ENCODE data around the gene MSMO1.

MSMO1 gene

DNA sequence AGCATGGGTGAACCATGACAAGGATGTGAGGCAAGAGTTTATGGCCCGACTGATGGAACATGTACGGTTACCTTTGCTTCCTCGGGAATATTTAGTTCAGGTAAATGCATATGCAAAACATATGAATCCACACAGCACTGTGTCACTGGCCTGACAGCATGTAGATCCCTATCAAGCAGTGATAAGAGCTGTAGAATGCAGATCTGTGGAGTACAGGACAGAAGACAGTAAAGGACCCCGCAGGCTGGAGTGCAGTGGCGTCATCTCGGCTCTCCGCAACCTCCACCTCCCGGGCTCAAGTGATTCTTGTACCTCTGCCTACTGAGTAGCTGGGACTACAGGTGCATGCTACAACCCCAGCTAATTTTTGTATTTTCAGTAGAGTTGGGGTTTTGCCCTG lies 29.8 kb upstream of the MSMO1 start:
- peaks cover 7% of the 10 kb centered on the region for H3K4me1 ChIP-seq (ENCODE audit: control insufficient read depth, insufficient read depth, low read length)
- H3K4me3 ChIP-seq (ENCODE audit: low read depth, low read length), result no peak overlapping the region
- no peaks in the 10 kb centered on the region for H3K27me3 ChIP-seq (ENCODE audit: control insufficient read depth, insufficient read depth, low read length)
- H3K36me3 ChIP-seq (ENCODE audit: control insufficient read depth, insufficient read depth, low read length), result peaks cover 7% of the 10 kb centered on the region
- no peaks in the 10 kb centered on the region for H3K9me3 ChIP-seq (ENCODE audit: control insufficient read depth, insufficient read depth, low read depth, low read length)
- H3K9ac ChIP-seq (ENCODE audit: low read length), result no peak overlapping the region
- no peak overlapping the region for H3K27ac ChIP-seq (ENCODE audit: low read depth, low read length)

DNA sequence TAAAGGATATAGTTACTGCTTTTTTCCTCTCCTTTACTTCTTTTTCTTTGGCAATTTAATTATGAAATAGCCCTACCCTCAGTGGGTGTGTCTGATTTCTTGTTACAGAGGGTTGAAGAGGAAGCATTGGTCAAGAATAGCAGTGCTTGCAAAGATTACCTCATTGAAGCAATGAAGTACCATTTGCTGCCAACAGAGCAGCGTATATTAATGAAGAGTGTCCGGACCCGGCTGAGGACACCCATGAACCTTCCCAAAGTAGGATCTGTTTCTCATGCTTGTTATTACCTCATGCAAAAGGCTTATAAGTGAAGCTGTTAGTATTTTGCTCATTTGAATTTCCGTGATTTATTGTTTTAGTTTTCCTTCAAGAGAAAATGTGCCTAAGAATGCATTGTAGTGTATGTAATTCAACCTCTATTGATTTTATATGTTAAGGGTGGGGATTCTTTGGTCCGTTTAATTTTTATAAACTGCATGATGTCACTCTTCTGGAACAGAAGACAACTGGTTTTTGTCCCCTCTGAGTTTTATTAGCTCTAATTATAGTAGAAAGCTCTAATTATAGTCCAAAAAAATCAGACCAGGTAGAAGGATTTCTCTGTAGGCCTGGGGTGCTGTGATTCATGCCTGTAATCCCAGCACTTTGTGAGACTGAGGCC lies 27.9 kb upstream of the MSMO1 start:
- Histone ChIP-seq H3K27ac (ENCODE audit: low read depth, low read length) (no peak overlapping the region), H3K9ac (ENCODE audit: low read length) (no peak overlapping the region), H3K36me3 (ENCODE audit: control insufficient read depth, insufficient read depth, low read length) (peaks cover 7% of the 10 kb centered on the region), H3K4me1 (ENCODE audit: control insufficient read depth, insufficient read depth, low read length) (peaks cover 5% of the 10 kb centered on the region), H3K27me3 (ENCODE audit: control insufficient read depth, insufficient read depth, low read length) (no peaks in the 10 kb centered on the region), H3K9me3 (ENCODE audit: control insufficient read depth, insufficient read depth, low read depth, low read length) (no peaks in the 10 kb centered on the region), H3K4me3 (ENCODE audit: low read depth, low read length) (no peak overlapping the region)

DNA sequence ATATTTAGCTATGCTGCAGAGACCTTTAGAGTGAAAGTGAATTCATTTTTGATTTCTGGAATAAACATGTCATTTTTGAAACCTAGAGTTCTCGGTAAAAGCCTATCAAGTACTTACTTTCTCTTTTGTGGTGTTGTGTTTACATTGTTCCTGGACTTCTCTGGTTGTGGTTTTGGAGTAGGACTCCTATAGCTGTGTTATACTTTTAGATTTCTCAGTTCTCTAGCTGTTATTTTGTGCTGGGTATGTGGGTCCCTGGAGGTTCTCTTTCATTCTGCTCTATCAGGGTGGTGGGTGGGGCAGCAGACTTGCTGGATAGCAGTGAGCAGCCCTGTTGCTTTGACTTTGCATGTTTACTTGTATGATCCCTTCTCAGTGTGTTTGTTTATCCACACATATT lies 25.6 kb upstream of the MSMO1 start:
- H3K4me3 ChIP-seq (ENCODE audit: low read depth, low read length), result no peak overlapping the region
- H3K9ac ChIP-seq (ENCODE audit: low read length), result no peak overlapping the region
- no peaks in the 10 kb centered on the region for H3K9me3 ChIP-seq (ENCODE audit: control insufficient read depth, insufficient read depth, low read depth, low read length)
- H3K27me3 ChIP-seq (ENCODE audit: control insufficient read depth, insufficient read depth, low read length), result no peaks in the 10 kb centered on the region
- no peak overlapping the region for H3K27ac ChIP-seq (ENCODE audit: low read depth, low read length)
- no peaks in the 10 kb centered on the region for H3K4me1 ChIP-seq (ENCODE audit: control insufficient read depth, insufficient read depth, low read length)
- peaks cover 7% of the 10 kb centered on the region for H3K36me3 ChIP-seq (ENCODE audit: control insufficient read depth, insufficient read depth, low read length)

DNA sequence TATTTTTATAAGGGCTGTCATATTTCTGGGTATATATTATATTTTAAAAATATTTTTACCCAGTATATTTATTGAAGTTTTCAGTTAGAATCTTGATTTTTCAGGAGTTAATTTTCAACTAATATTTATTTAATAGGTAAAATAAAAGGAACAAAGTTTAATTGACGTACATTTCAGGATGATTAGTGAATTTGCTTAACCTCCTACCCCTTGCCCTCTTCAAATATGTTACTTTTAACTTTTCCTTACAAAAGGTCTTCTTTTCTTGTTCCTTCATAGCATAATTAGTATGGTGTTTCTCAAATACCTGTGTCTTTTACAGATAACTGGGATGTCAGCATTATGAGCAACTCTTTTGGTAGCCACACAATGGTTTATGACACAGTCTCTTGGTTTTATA lies 24.8 kb upstream of the MSMO1 start:
- H3K4me1 ChIP-seq (ENCODE audit: control insufficient read depth, insufficient read depth, low read length), result no peaks in the 10 kb centered on the region
- no peaks in the 10 kb centered on the region for H3K9me3 ChIP-seq (ENCODE audit: control insufficient read depth, insufficient read depth, low read depth, low read length)
- H3K27ac ChIP-seq (ENCODE audit: low read depth, low read length), result no peak overlapping the region
- no peaks in the 10 kb centered on the region for H3K27me3 ChIP-seq (ENCODE audit: control insufficient read depth, insufficient read depth, low read length)
- H3K9ac ChIP-seq (ENCODE audit: low read length), result no peak overlapping the region
- H3K4me3 ChIP-seq (ENCODE audit: low read depth, low read length), result no peak overlapping the region
- peaks cover 4% of the 10 kb centered on the region for H3K36me3 ChIP-seq (ENCODE audit: control insufficient read depth, insufficient read depth, low read length)

GRCh38 chr4:165308166-165308565 lies 19.3 kb upstream of the MSMO1 start:
- peaks cover 3% of the 10 kb centered on the region; the same call in 1 of the 2 replicates for H3K36me3 ChIP-seq (ENCODE audit: control insufficient read depth, insufficient read depth, low read length)

DNA sequence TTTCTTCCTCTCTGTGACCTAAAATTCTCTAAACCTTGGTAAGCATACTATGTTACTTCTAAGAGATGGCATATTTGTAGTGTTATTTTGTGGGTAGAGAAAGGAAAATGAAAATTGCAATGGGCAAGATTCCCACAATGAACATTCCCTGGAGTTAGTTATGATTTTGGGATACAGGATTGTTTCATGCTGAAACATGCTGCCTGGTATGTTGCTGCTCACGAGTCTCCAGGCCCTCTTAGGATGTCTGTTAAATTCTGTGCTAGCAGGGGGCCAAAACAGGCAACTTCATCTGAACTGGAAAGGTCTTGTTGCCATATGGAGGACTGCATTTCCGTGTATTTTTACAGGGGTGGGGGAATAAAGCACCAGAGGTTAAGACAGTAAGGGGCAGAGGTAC lies 18.9 kb upstream of the MSMO1 start:
- no peaks in the 10 kb centered on the region for H3K27me3 ChIP-seq (ENCODE audit: control insufficient read depth, insufficient read depth, low read length)
- no peak overlapping the region for H3K4me3 ChIP-seq (ENCODE audit: low read depth, low read length)
- H3K9ac ChIP-seq (ENCODE audit: low read length), result no peak overlapping the region
- no peak overlapping the region for H3K27ac ChIP-seq (ENCODE audit: low read depth, low read length)
- no peaks in the 10 kb centered on the region for H3K9me3 ChIP-seq (ENCODE audit: control insufficient read depth, insufficient read depth, low read depth, low read length)
- H3K36me3 ChIP-seq (ENCODE audit: control insufficient read depth, insufficient read depth, low read length), result peaks cover 3% of the 10 kb centered on the region; the same call in 1 of the 2 replicates
- H3K4me1 ChIP-seq (ENCODE audit: control insufficient read depth, insufficient read depth, low read length), result no peaks in the 10 kb centered on the region

More at GRCh38 chr4:165308166-165308565, 19.3 kb upstream of the MSMO1 start:
- no peaks in the 10 kb centered on the region for H3K4me1 ChIP-seq (ENCODE audit: control insufficient read depth, insufficient read depth, low read length)
- no peaks in the 10 kb centered on the region for H3K27me3 ChIP-seq (ENCODE audit: control insufficient read depth, insufficient read depth, low read length)
- H3K9ac ChIP-seq (ENCODE audit: low read length), result no peak overlapping the region
- no peak overlapping the region for H3K27ac ChIP-seq (ENCODE audit: low read depth, low read length)
- no peaks in the 10 kb centered on the region for H3K9me3 ChIP-seq (ENCODE audit: control insufficient read depth, insufficient read depth, low read depth, low read length)
- H3K4me3 ChIP-seq (ENCODE audit: low read depth, low read length), result no peak overlapping the region

GRCh38 chr4:165309456-165309855 lies 18.0 kb upstream of the MSMO1 start:
- Histone ChIP-seq H3K4me1 (ENCODE audit: control insufficient read depth, insufficient read depth, low read length) (no peaks in the 10 kb centered on the region), H3K27ac (ENCODE audit: low read depth, low read length) (no peak overlapping the region), H3K27me3 (ENCODE audit: control insufficient read depth, insufficient read depth, low read length) (no peaks in the 10 kb centered on the region), H3K9ac (ENCODE audit: low read length) (no peak overlapping the region), H3K9me3 (ENCODE audit: control insufficient read depth, insufficient read depth, low read depth, low read length) (no peaks in the 10 kb centered on the region), H3K4me3 (ENCODE audit: low read depth, low read length) (no peak overlapping the region), H3K36me3 (ENCODE audit: control insufficient read depth, insufficient read depth, low read length) (peaks cover 3% of the 10 kb centered on the region; the same call in 1 of the 2 replicates)

DNA sequence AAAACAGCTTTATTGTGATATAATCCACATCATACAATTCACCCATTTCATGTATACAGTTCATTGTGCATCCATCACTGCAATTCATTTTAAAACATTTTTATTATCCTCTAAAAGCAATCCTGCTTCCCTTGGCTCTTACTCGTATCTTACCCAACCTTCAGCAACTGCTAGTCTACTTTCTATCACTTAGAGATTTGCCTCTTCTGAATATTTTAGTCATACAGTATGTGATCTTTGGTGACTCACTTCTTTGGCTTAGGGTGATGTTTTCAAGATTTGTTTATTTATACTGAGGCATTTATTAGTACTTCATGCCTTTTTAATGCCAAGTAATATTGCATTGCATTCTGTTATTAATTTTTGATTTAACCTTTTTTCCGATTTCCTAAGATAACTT lies 15.0 kb upstream of the MSMO1 start:
- no peak overlapping the region for H3K27ac ChIP-seq (ENCODE audit: low read depth, low read length)
- no peak overlapping the region for H3K9ac ChIP-seq (ENCODE audit: low read length)
- H3K27me3 ChIP-seq (ENCODE audit: control insufficient read depth, insufficient read depth, low read length), result no peaks in the 10 kb centered on the region
- H3K4me1 ChIP-seq (ENCODE audit: control insufficient read depth, insufficient read depth, low read length), result no peaks in the 10 kb centered on the region
- peaks cover 3% of the 10 kb centered on the region; the same call in 1 of the 2 replicates for H3K36me3 ChIP-seq (ENCODE audit: control insufficient read depth, insufficient read depth, low read length)
- H3K4me3 ChIP-seq (ENCODE audit: low read depth, low read length), result no peak overlapping the region
- H3K9me3 ChIP-seq (ENCODE audit: control insufficient read depth, insufficient read depth, low read depth, low read length), result no peaks in the 10 kb centered on the region

DNA sequence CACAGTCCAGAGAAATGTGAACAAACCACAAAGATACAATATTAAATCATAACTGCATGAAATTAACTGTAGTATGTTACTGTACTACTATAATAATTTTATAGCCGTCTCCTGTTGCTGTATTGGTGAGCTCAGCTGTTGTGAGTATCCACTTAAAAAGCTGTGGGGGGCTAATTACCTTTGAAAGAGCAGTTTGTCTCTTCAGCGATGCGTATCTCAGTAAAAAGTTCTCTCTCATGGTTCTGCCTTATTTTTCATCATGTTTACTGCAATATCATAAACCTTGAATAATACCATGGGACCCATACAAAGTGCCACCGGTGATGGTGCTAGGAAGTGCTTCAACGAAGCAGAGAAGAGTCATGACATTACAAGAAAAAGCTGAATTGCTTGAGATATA lies 8.4 kb upstream of the MSMO1 start:
- 0 out of 2 replicates have a peak, but pooled peaks cover 3% of the 10 kb centered on the region for H3K4me1 ChIP-seq (ENCODE audit: control insufficient read depth, insufficient read depth, low read length)
- no peaks in the 10 kb centered on the region for H3K27me3 ChIP-seq (ENCODE audit: control insufficient read depth, insufficient read depth, low read length)
- H3K4me3 ChIP-seq (ENCODE audit: low read depth, low read length), result no peak overlapping the region
- H3K27ac ChIP-seq (ENCODE audit: low read depth, low read length), result no peak overlapping the region
- no peaks in the 10 kb centered on the region for H3K9me3 ChIP-seq (ENCODE audit: control insufficient read depth, insufficient read depth, low read depth, low read length)
- H3K9ac ChIP-seq (ENCODE audit: low read length), result no peak overlapping the region
- H3K36me3 ChIP-seq (ENCODE audit: control insufficient read depth, insufficient read depth, low read length), result no peaks in the 10 kb centered on the region; the same call in 1 of the 2 replicates

- no peak overlapping the region for H3K9ac ChIP-seq (ENCODE audit: low read length)
- no peak overlapping the region for H3K27ac ChIP-seq (ENCODE audit: low read depth, low read length)
- H3K9me3 ChIP-seq (ENCODE audit: control insufficient read depth, insufficient read depth, low read depth, low read length), result no peaks in the 10 kb centered on the region
- H3K4me1 ChIP-seq (ENCODE audit: control insufficient read depth, insufficient read depth, low read length), result 0 out of 2 replicates have a peak, but pooled peaks cover 3% of the 10 kb centered on the region
- H3K4me3 ChIP-seq (ENCODE audit: low read depth, low read length), result no peak overlapping the region
- H3K36me3 ChIP-seq (ENCODE audit: control insufficient read depth, insufficient read depth, low read length), result no peaks in the 10 kb centered on the region; the same call in none of the 2 replicates
- no peaks in the 10 kb centered on the region for H3K27me3 ChIP-seq (ENCODE audit: control insufficient read depth, insufficient read depth, low read length)
These were observed 8.0 kb upstream of the MSMO1 start for GRCh38 chr4:165319509-165319908.

- Histone ChIP-seq H3K4me3 (ENCODE audit: low read depth, low read length) (no peak overlapping the region), H3K9me3 (ENCODE audit: control insufficient read depth, insufficient read depth, low read depth, low read length) (peaks cover 4% of the 10 kb centered on the region; the same call in 1 of the 2 replicates), H3K4me1 (ENCODE audit: control insufficient read depth, insufficient read depth, low read length) (peaks cover 12% of the 10 kb centered on the region), H3K27ac (ENCODE audit: low read depth, low read length) (no peak overlapping the region), H3K27me3 (ENCODE audit: control insufficient read depth, insufficient read depth, low read length) (no peaks in the 10 kb centered on the region), H3K9ac (ENCODE audit: low read length) (no peak overlapping the region), H3K36me3 (ENCODE audit: control insufficient read depth, insufficient read depth, low read length) (peaks cover 5% of the 10 kb centered on the region)
These were observed 3.1 kb upstream of the MSMO1 start for GRCh38 chr4:165324236-165324917.
